AG09309 (cell line): Measurements from ENCODE around the gene SLC4A4.

Experiments used
- DNase-seq: peaks from one replicate; pipeline ENCODE4 v3.0.0-alpha.2; 2010; ENCODE audit warnings: low read depth
- H3K4me3 ChIP-seq: 2 replicates; pipeline ENCODE4 v1.5.1; 2011; ENCODE audit warnings: mild to moderate bottlenecking, low read depth, low read length, moderate library complexity; ENCODE audit not compliant: control insufficient read depth
- TF ChIP-seq, protein P1 (sequence below): IDR thresholded peaks from 2 replicates; pipeline ENCODE4 v1.5.1; 2011; ENCODE audit warnings: mild to moderate bottlenecking, low read depth, low read length, inconsistent platforms; ENCODE audit not compliant: insufficient read depth, control insufficient read depth; ENCODE audit errors: missing control alignments

Gene SLC4A4

DNA sequence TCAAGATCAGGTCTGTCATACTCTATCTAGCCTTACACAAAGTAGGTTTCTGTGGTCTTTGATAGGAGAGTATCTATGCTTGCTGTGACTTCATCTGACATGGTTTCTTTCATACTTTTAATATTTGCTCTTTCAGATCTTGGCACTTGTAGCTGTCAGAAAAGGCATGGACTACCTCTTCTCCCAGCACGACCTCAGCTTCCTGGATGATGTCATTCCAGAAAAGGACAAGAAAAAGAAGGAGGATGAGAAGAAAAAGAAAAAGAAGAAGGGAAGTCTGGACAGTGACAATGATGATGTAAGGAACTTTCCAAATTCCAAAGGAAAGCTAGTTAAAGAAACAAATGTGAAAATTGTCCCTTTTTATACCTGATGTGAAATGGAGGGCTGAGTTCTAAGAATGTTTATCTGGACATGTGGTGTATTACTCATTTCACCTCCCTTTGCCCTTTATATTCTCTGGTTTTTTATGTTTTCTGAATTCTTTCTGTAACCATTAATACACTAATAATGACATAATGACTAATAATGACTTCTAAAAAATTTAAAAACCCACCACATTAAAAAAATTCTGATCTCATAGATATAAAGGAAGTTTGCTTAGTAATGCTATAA lies 221.2 kb downstream of the SLC4A4 start:
- TF ChIP-seq, protein P1, sequence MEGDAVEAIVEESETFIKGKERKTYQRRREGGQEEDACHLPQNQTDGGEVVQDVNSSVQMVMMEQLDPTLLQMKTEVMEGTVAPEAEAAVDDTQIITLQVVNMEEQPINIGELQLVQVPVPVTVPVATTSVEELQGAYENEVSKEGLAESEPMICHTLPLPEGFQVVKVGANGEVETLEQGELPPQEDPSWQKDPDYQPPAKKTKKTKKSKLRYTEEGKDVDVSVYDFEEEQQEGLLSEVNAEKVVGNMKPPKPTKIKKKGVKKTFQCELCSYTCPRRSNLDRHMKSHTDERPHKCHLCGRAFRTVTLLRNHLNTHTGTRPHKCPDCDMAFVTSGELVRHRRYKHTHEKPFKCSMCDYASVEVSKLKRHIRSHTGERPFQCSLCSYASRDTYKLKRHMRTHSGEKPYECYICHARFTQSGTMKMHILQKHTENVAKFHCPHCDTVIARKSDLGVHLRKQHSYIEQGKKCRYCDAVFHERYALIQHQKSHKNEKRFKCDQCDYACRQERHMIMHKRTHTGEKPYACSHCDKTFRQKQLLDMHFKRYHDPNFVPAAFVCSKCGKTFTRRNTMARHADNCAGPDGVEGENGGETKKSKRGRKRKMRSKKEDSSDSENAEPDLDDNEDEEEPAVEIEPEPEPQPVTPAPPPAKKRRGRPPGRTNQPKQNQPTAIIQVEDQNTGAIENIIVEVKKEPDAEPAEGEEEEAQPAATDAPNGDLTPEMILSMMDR = no peak
- DNase-seq = no peak

GRCh38 chr4:71564775-71565174 lies 226.0 kb downstream of the SLC4A4 start:
- TF ChIP-seq, protein P1 = no peak
- H3K4me3 ChIP-seq = no peak overlapping the region
- DNase-seq = no peak

More for the DNA sequence above, 221.2 kb downstream of the SLC4A4 start:
- no peak overlapping the region for H3K4me3 ChIP-seq

DNA sequence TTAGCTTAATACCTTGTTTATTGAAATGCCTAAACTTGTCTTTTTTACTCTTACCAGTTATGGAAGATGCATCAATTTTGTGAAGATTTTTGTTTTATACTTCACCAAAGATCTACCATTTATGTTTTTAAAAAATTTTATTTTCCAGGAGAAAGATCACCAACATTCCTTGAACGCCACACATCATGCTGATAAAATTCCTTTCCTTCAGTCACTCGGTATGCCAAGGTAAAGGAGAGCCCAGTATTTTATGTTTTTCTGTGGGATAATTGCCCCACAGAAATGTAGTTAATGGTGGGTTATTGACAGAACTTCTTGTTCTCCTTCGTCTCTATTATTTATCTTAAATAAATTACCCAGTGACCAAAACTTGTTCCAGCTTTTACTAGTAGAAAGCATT lies 228.0 kb downstream of the SLC4A4 start:
- H3K4me3 ChIP-seq = no peak overlapping the region
- DNase-seq = no peak
- TF ChIP-seq, protein P1 = no peak

GRCh38 chr4:71568131-71568530 lies 229.3 kb downstream of the SLC4A4 start:
- DNase-seq = no peak
- TF ChIP-seq, protein P1 = no peak
- no peak overlapping the region for H3K4me3 ChIP-seq

DNA sequence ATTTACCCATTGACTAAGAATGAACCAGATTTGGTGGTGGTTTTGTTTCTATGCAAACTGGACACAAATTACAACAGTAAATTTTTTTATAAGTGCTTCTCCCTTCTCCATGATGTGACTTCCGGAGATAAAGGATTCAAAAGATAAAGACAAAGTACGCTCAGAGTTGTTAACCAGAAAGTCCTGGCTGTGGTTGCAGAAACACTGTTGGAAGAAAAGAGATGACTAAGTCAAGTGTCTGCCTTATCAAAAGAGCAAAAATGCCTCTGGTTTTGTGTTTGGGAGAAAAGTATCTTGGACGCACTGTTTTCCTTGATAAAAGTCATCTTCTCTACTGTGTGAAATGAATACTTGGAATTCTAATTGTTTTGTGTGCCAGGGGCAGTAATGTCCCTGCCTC lies 231.7 kb downstream of the SLC4A4 start:
- TF ChIP-seq, protein P1 = no peak
- no peak for DNase-seq
- H3K4me3 ChIP-seq = no peak overlapping the region

DNA sequence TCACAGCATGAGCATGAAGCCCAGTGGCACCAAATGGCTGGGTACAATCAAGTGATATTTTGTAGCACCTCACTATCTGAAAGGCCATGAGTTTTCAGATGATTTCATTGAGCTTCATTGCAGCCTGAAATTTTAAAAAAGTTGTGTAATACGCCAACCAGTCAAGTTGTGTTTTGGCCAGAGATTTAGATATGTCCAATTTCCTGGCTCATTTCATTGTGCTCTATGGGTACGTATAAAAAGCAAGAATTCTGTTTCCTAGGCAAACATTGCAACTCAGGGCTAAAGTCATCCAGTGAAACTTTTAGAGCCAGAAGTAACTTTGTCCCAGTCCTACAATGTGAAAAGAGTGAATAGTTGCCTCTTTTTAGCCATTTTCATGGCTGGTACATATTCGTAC lies 232.5 kb downstream of the SLC4A4 start:
- DNase-seq = no peak
- H3K4me3 ChIP-seq = no peak overlapping the region
- TF ChIP-seq, protein P1 = no peak
